Activated CD4-positive, alpha-beta T cell treated with anti-CD3 and anti-CD28 coated beads, Interleukin-2, amount 10 ng/mL, durations not matched to agents 7 days and 5 days (primary cell): ENCODE results near the gene LPCAT3. TPM values are rescaled to one million over a fixed set of nuclear protein-coding genes. Genes with fewer than 3 reads are reported as not detected.
"Not testable (repeated sequence)": the region's sequence is repeated elsewhere in the genome, so short reads cannot be mapped to it uniquely, and the experiment has no call there.

ENCODE experiments used
- CTCF ChIA-PET: fragments of 350-600 bp; sonication (Branson Sonifier 250); formaldehyde crosslinking; loops from one replicate; lab custom pipeline; 2021; ENCODE audit warnings: antibody characterized with exemption; lab: Charles Lee
- POLR2A ChIA-PET: fragments of 350-600 bp; sonication (Branson Sonifier 250); formaldehyde crosslinking; loops from one replicate; lab custom pipeline; 2021; ENCODE audit warnings: antibody characterized with exemption; lab: Charles Lee
- DNase-seq: peaks from one replicate; pipeline ENCODE4 v3.0.0-alpha.2; 2020
- H3K27ac Mint-ChIP-seq: one replicate; pipeline ENCODE4 v1.8.0; 2021; ENCODE audit warnings: mild to moderate bottlenecking, moderate library complexity, mixed read lengths
- H3K27me3 Mint-ChIP-seq: one replicate; pipeline ENCODE4 v1.8.0; 2021; ENCODE audit warnings: mixed read lengths
- H3K36me3 Mint-ChIP-seq: one replicate; pipeline ENCODE4 v1.8.0; 2021; ENCODE audit warnings: low read depth, mixed read lengths
- H3K4me1 Mint-ChIP-seq: one replicate; pipeline ENCODE4 v1.8.0; 2021; ENCODE audit warnings: mixed read lengths
- H3K4me3 Mint-ChIP-seq: one replicate; pipeline ENCODE4 v1.8.0; 2021; ENCODE audit warnings: mild to moderate bottlenecking, moderate library complexity, mixed read lengths
- H3K9me3 Mint-ChIP-seq: one replicate; pipeline ENCODE4 v1.8.0; 2021; ENCODE audit warnings: mixed read lengths
- total RNA-seq, 2 experiments: library from RNA; stranded (reverse); gene quantifications; one replicate each; pipeline ENCODE4 v1.2.3, GENCODE V29; 2021

Gene LPCAT3
- total RNA-seq, 2 experiments from 2014 or later = 36.8 to 45.4 TPM

DNA sequence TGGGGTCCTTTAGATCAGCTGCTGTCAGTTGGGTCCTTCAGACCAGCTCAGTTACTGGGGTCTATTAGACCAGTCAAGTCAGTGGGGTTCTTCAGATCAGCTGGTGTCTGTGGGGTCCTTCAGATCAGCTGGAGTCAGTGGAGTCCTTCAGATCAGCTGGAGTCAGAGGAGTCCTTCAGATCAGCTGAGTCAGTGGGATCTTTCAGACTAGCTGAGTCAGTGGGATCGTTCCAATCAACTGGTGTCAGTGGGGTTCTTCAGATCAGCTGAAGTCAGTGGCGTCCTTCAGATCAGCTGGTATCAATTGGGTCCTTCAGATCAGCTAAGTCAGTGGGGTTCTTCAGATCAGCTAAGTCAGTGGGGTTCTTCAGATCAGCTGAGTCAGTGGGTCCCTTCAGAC lies 14.7 kb upstream of the LPCAT3 start:
- ChIA-PET CTCF (interaction anchor here (0.5 to 2.0 kb wide), 6 partner anchors 10 to 180 kb away, joined by 3 to 10 read pairs (median 4); partner anchors contain the start of genes C1RL and LPCAT3), POLR2A (no interaction called here)
- no peaks in the 10 kb centered on the region for H3K9me3 Mint-ChIP-seq
- no peaks in the 10 kb centered on the region for H3K36me3 Mint-ChIP-seq
- H3K27me3 Mint-ChIP-seq = peaks cover 2% of the 10 kb centered on the region
- H3K4me3 Mint-ChIP-seq = no peak overlapping the region
- H3K4me1 Mint-ChIP-seq = no peaks in the 10 kb centered on the region
- H3K27ac Mint-ChIP-seq = no peak overlapping the region
- no peak for DNase-seq

GRCh38 chr12:7031306-7031705 lies 13.0 kb upstream of the LPCAT3 start:
- ChIA-PET CTCF (interaction anchor here (0.6 to 1.4 kb wide), 3 partner anchors 11 to 68 kb away, joined by 3 read pairs; partner anchors contain the start of gene LPCAT3), POLR2A (no interaction called here)
- H3K4me1 Mint-ChIP-seq = no peaks in the 10 kb centered on the region
- H3K27me3 Mint-ChIP-seq = peaks cover 6% of the 10 kb centered on the region
- H3K27ac Mint-ChIP-seq = no peak overlapping the region
- DNase-seq = no peak
- no peaks in the 10 kb centered on the region for H3K9me3 Mint-ChIP-seq
- H3K4me3 Mint-ChIP-seq = no peak overlapping the region
- no peaks in the 10 kb centered on the region for H3K36me3 Mint-ChIP-seq

DNA sequence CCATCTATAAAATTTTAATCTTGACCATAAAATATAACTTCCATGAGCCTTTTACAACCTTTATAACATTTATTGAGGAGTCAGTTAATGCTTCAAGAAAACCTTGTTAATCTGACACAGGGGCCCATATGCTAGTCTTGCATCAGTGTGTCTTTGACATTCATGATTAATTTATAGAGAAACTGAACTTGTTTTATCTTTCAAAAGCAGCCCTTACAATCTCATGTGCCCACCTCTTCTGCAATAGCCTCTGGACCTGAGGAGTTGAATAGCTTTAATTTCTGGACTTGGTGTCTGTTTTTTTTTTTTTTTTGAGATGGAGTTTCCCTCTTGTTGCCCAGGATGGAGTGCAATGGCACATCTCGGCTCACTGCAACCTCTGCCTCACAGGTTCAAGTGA lies 8.6 kb upstream of the LPCAT3 start:
- DNase-seq = no peak
- H3K9me3 Mint-ChIP-seq = no peaks in the 10 kb centered on the region
- H3K27ac Mint-ChIP-seq = no peak overlapping the region
- no peak overlapping the region for H3K4me3 Mint-ChIP-seq
- ChIA-PET POLR2A (no interaction called here), CTCF (interaction anchor here (0.6 to 1.2 kb wide), 2 partner anchors 8 to 39 kb away, joined by 3 to 5 read pairs; partner anchors contain the start of gene LPCAT3)
- peaks cover 5% of the 10 kb centered on the region for H3K27me3 Mint-ChIP-seq
- H3K36me3 Mint-ChIP-seq = no peaks in the 10 kb centered on the region
- H3K4me1 Mint-ChIP-seq = no peaks in the 10 kb centered on the region

DNA sequence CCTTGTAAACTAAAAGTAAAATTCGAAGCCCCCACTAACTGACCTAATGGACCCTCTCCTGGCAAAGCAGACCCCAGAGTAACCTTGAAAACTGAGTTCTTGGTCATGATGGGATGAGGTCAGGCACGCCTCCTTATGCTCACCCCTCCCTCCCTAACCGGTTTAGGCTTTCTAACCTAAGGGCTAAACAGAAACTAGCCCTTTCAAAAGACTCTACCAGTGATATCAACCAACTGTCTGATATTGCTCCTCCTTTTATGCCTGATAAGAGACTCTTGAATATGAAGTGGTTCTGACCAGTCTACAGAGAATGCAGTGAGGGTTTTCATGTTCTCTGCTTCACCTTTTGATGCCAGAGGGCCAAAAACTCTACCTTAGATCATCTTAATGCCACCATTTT lies 4.8 kb upstream of the LPCAT3 start:
- CTCF ChIA-PET = no interaction called here
- Mint-ChIP-seq H3K4me1 (peaks cover 9% of the 10 kb centered on the region), H3K27ac (no peak overlapping the region), H3K9me3 (no peaks in the 10 kb centered on the region), H3K36me3 (no peaks in the 10 kb centered on the region), H3K4me3 (no peak overlapping the region), H3K27me3 (peaks cover 5% of the 10 kb centered on the region)
- POLR2A ChIA-PET = no interaction called here
- DNase-seq = no peak

DNA sequence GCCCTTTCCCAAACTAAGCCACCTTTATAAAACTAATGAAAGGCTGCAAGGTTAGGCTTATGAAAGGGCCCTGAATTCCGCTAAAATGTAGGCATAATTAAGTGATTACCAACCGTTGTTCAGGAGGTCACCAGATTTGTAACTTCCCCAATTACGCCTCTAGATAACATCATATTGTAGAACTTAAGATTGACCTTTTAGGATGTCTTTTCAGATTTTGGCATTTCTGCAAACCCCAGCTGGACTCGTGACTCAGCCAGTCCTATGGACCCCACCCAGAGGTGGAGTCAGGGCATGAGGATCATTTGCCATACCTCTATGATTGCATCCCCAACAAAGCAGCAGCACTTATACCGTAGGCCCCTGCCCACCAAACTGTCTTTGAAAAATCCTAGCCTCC lies 3.7 kb upstream of the LPCAT3 start:
- Mint-ChIP-seq H3K36me3 (no peaks in the 10 kb centered on the region), H3K4me1 (peaks cover 18% of the 10 kb centered on the region), H3K4me3 (no peak overlapping the region), H3K27ac (no peak overlapping the region), H3K9me3 (no peaks in the 10 kb centered on the region), H3K27me3 (peaks cover 4% of the 10 kb centered on the region)
- POLR2A ChIA-PET = interaction anchor here (0.6 to 0.9 kb wide), 2 partner anchors 14 to 270 kb away, joined by 3 to 4 read pairs; no protein-coding TSS in a partner anchor
- CTCF ChIA-PET = interaction anchor here (0.6 kb wide), 1 partner anchor 8 kb away, joined by 3 read pairs; no protein-coding TSS in a partner anchor
- DNase-seq = no peak

- no peak for DNase-seq
- Mint-ChIP-seq H3K27me3 (no peaks in the 10 kb centered on the region), H3K4me3 (peak overlapping the region; percentile 88), H3K36me3 (peaks cover 2% of the 10 kb centered on the region), H3K4me1 (peaks cover 31% of the 10 kb centered on the region), H3K9me3 (no peaks in the 10 kb centered on the region), H3K27ac (peak overlapping the region; percentile 60)
- ChIA-PET POLR2A (interaction anchor here (0.6 kb wide), 1 partner anchor 430 kb away, joined by 4 read pairs; no protein-coding TSS in a partner anchor), CTCF (interaction anchor here (1.0 to 1.7 kb wide), 10 partner anchors 8 to 128 kb away, joined by 3 to 8 read pairs (median 4); no protein-coding TSS in a partner anchor)
These were observed 830 bp upstream of the LPCAT3 start for GRCh38 chr12:7019043-7019569.

DNA sequence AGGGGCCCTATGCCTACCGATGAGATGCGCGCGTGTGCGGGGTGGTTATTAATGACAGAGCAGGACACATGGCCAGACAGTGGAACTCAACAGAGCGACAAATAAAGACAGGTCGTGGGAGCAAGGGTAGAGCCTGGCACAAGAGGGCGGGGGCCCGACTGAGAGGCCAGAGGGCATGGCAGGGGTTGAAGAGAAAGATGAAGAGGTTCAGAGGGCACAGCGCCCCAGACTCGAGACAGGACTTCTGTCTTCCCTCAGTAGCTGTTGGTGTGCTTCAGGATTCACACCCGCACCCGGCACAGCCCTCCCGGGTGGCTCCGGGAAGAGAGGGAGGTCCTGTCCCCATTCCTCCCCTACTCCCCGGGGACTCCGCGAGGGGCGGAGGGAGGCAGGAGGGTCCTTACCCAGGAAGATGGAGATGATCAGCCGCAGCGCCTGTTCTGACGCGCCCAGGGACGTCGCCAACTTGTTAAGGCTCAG lies 366 bp downstream of the LPCAT3 start:
- peaks cover 2% of the 10 kb centered on the region for H3K36me3 Mint-ChIP-seq
- peak overlapping the region; percentile 89 for H3K27ac Mint-ChIP-seq
- peaks cover 31% of the 10 kb centered on the region for H3K4me1 Mint-ChIP-seq
- no peaks in the 10 kb centered on the region for H3K9me3 Mint-ChIP-seq
- CTCF ChIA-PET = interaction anchor here (0.7 to 1.9 kb wide), 18 partner anchors 10 to 145 kb away, joined by 3 to 8 read pairs (median 3); no protein-coding TSS in a partner anchor
- peak overlapping the region; percentile 88 for H3K4me3 Mint-ChIP-seq
- no peaks in the 10 kb centered on the region for H3K27me3 Mint-ChIP-seq
- POLR2A ChIA-PET = interaction anchor here (0.6 to 1.6 kb wide), 2 partner anchors 93 to 1212 kb away, joined by 3 to 6 read pairs; no protein-coding TSS in a partner anchor
- no peak for DNase-seq

GRCh38 chr12:7016958-7017571 lies 1.2 kb downstream of the LPCAT3 start:
- Mint-ChIP-seq H3K27ac (no peak overlapping the region), H3K36me3 (peaks cover 2% of the 10 kb centered on the region), H3K9me3 (no peaks in the 10 kb centered on the region), H3K4me1 (peaks cover 31% of the 10 kb centered on the region), H3K27me3 (no peaks in the 10 kb centered on the region), H3K4me3 (peak overlapping the region; percentile 88)
- DNase-seq = no peak
- POLR2A ChIA-PET = interaction anchor here (1.6 kb wide), 1 partner anchor 94 kb away, joined by 3 read pairs; no protein-coding TSS in a partner anchor
- CTCF ChIA-PET = interaction anchor here (0.6 to 1.9 kb wide), 4 partner anchors 11 to 143 kb away, joined by 3 to 7 read pairs (median 4); no protein-coding TSS in a partner anchor

DNA sequence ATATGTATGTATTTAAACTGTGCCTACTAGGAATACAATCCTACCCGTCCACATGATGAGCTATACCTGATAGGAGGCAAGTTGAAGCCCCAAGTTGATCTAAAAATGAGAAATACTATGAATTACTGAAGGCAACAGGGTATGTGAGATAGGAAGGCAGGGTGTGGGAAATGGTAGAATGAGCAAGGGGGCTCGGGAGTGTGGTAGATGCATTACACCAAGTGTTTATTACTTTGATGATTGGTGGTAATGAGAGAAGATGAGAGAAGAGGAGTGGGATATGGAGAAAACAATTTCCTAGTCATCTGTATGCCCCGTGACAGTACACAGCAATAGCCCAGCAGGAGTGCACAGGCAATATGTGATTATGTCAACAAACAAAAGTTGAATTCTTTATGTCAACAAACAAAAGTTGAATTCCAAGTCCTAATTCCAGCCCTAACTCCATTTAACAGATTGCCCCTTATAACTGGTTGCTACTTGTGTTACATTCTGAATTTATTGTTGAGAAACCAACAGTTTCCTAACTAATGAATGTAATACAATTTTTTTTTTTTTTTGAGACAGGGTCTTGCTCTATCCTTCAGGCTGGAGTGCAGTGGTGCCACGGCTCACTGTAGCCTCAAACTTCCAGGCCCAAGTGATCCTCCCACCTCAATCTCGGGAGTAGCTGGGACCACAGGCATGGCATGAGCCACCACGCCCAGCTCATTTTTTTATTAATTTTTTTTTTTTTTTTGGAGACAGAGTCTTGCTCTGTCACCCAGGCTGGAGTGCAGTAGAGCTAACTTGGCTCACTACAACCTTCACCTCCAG lies 2.5 kb downstream of the LPCAT3 start:
- DNase-seq = no peak
- Mint-ChIP-seq H3K9me3 (no peaks in the 10 kb centered on the region), H3K27ac (no peak overlapping the region), H3K36me3 (peaks cover 5% of the 10 kb centered on the region), H3K4me3 (no peak overlapping the region), H3K4me1 (peaks cover 31% of the 10 kb centered on the region), H3K27me3 (no peaks in the 10 kb centered on the region)
- CTCF ChIA-PET = interaction anchor here (0.6 to 1.4 kb wide), 3 partner anchors 15 to 948 kb away, joined by 3 to 7 read pairs (median 4); no protein-coding TSS in a partner anchor
- POLR2A ChIA-PET = no interaction called here

GRCh38 chr12:7013101-7013500 lies 5.2 kb downstream of the LPCAT3 start:
- DNase-seq = no peak
- POLR2A ChIA-PET = no interaction called here
- H3K4me1 Mint-ChIP-seq = peaks cover 25% of the 10 kb centered on the region
- no peaks in the 10 kb centered on the region for H3K9me3 Mint-ChIP-seq
- no peak overlapping the region for H3K4me3 Mint-ChIP-seq
- H3K27me3 Mint-ChIP-seq = no peaks in the 10 kb centered on the region
- no peak overlapping the region for H3K27ac Mint-ChIP-seq
- CTCF ChIA-PET = interaction anchor here (2.8 kb wide), 1 partner anchor 14 kb away, joined by 8 read pairs; no protein-coding TSS in a partner anchor
- peaks cover 8% of the 10 kb centered on the region for H3K36me3 Mint-ChIP-seq

GRCh38 chr12:7012024-7012607 lies 6.2 kb downstream of the LPCAT3 start:
- peaks cover 10% of the 10 kb centered on the region for H3K36me3 Mint-ChIP-seq
- POLR2A ChIA-PET = no interaction called here
- H3K4me3 Mint-ChIP-seq = no peak overlapping the region
- H3K27ac Mint-ChIP-seq = no peak overlapping the region
- CTCF ChIA-PET = interaction anchor here (0.6 to 2.8 kb wide), 3 partner anchors 13 to 96 kb away, joined by 3 to 8 read pairs (median 3); no protein-coding TSS in a partner anchor
- peaks cover 22% of the 10 kb centered on the region for H3K4me1 Mint-ChIP-seq
- DNase-seq = no peak
- H3K9me3 Mint-ChIP-seq = no peaks in the 10 kb centered on the region
- H3K27me3 Mint-ChIP-seq = no peaks in the 10 kb centered on the region

DNA sequence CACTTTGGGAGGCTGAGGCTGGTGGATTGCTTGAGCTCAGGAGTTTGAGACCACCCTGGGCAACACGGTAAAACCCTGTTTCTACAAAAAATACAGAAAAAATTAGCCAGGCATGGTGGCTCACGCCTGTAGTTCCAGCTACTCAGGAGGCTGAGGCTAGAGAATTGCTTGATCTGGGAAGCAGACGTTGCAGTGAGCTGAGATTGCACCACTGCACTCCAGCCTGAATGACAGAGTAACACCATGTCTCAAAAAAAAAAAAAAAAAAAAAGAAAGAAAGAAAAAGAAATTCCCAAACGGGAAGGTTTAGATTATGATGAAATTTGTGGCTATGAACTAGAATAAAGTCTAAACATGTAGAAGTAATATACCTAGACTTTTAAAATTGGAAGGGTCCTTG lies 6.9 kb downstream of the LPCAT3 start:
- H3K4me1 Mint-ChIP-seq = peaks cover 15% of the 10 kb centered on the region
- H3K4me3 Mint-ChIP-seq, DNase-seq, H3K27ac Mint-ChIP-seq, H3K27me3 Mint-ChIP-seq, H3K9me3 Mint-ChIP-seq, POLR2A ChIA-PET: not testable (repeated sequence)
- CTCF ChIA-PET = interaction anchor here (0.6 to 2.8 kb wide), 3 partner anchors 12 to 96 kb away, joined by 3 to 8 read pairs (median 3); no protein-coding TSS in a partner anchor
- H3K36me3 Mint-ChIP-seq = peaks cover 11% of the 10 kb centered on the region
